ENCODE data around the gene LIPM.

GRCh38 chr10:88803641-88804040 is 1.1 kb downstream of the LIPM start:
- TF ChIP-seq CTCF (IDR thresholded peaks at IDR 0.05 in 4 of 5, conservative IDR thresholded peaks at IDR 0.05 in 1 of 5) (no peak), POLR2A (IDR thresholded peaks at IDR 0.05) (no peak)

Measured in gastrocnemius medialis (tissue), 4 donors.